Esophagus squamous epithelium (tissue), 4 donors: ENCODE results near the gene RRAS2.
"Not testable (repeated sequence)": the region's sequence is repeated elsewhere in the genome, so short reads cannot be mapped to it uniquely, and the experiment has no call there.

ENCODE experiments used
- POLR2A ChIP-seq, 4 donors: fragments of 450-650 bp; IDR thresholded peaks; one replicate each; pipeline ENCODE4 v1.6.1; 2017; ENCODE audit warnings: antibody characterized with exemption in 4 of 4, mild to moderate bottlenecking in 4 of 4, moderate library complexity in 3 of 4
- TF ChIP-seq, protein P1 (sequence below), 6 experiments: fragments of 450-650 bp in 4 of 6; fragments of 200-600 bp in 2 of 6; sonication (generic) in 2 of 6; IDR thresholded peaks; one replicate each; pipeline ENCODE4 v1.5.1; 2016 to 2019; ENCODE audit warnings: antibody characterized with exemption in 6 of 6, mild to moderate bottlenecking in 4 of 6, moderate library complexity in 4 of 6

DNA sequence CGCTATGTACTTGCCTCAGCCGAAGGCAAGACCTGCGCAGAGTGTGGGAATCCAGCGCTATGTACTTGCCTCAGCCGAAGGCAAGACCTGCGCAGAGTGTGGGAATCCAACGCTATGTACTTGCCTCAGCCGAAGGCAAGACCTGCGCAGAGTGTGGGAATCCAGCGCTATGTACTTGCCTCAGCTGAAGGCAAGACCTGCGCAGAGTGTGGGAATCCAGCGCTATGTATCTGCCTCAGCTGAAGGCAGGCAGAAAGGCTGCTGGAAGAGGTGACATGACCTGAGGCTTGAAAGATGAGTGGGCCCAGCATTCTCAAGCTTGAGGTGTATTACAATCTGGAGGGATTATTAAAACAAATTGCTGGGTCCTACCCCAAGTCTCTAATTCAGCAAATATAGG lies 106.5 kb downstream of the RRAS2 start:
- TF ChIP-seq, protein P1, sequence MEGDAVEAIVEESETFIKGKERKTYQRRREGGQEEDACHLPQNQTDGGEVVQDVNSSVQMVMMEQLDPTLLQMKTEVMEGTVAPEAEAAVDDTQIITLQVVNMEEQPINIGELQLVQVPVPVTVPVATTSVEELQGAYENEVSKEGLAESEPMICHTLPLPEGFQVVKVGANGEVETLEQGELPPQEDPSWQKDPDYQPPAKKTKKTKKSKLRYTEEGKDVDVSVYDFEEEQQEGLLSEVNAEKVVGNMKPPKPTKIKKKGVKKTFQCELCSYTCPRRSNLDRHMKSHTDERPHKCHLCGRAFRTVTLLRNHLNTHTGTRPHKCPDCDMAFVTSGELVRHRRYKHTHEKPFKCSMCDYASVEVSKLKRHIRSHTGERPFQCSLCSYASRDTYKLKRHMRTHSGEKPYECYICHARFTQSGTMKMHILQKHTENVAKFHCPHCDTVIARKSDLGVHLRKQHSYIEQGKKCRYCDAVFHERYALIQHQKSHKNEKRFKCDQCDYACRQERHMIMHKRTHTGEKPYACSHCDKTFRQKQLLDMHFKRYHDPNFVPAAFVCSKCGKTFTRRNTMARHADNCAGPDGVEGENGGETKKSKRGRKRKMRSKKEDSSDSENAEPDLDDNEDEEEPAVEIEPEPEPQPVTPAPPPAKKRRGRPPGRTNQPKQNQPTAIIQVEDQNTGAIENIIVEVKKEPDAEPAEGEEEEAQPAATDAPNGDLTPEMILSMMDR (IDR thresholded peaks at IDR 0.05): not testable (repeated sequence)
- TF ChIP-seq POLR2A (IDR thresholded peaks at IDR 0.05): not testable (repeated sequence)
